GM18508 (cell line): ENCODE results near the gene FLT3.

Experiments used
- ATAC-seq: cut with Tn5 transposase; IDR thresholded peaks from one replicate; pipeline ENCODE4 v1.9.1; 2021; ENCODE audit warnings: moderate number of reproducible peaks; ENCODE audit not compliant: insufficient read depth, unreplicated experiment

FLT3 gene

GRCh38 chr13:27976362-27977091 lies 123.8 kb downstream of the FLT3 start:
- ATAC-seq, result no peak

- no peak for ATAC-seq
These were observed 124.6 kb downstream of the FLT3 start for GRCh38 chr13:27975564-27976361.

DNA sequence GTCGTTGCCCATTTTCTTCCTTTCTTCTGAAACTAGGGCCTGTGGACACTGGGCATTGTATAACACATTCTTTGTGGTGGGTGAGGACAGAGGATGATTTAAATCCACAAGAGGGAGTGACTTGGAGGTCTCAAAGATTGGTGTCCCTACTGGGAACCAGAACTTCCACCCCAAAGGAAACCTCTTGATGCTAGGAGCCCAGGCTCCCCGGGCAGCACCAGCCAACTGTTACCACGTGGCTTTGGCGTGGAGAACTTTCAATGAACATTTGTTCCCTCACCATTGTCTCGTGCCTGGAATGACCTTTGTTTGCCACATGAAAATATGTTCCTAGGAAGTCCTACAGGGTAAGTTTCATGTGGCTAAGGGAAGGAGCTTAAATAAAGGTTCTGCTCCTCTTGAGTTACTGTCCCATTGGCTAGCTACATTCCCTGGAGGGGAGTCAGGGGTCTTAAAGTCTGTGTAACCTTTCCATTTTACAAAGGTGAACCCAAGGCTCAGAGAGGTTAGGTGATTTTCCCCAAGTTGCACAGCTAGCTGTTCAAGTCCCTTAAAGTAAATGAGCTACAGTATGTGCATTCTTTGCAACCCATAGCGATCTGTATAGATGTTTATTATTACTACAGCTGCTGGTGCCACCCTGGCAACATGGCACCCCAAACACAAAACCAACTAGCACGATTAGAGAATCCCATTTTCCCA lies 126.3 kb downstream of the FLT3 start:
- no peak for ATAC-seq

- no peak for ATAC-seq
These were observed 127.1 kb downstream of the FLT3 start for GRCh38 chr13:27973291-27973690.

- ATAC-seq, result no peak
These were observed 127.9 kb downstream of the FLT3 start for GRCh38 chr13:27972478-27972820.

DNA sequence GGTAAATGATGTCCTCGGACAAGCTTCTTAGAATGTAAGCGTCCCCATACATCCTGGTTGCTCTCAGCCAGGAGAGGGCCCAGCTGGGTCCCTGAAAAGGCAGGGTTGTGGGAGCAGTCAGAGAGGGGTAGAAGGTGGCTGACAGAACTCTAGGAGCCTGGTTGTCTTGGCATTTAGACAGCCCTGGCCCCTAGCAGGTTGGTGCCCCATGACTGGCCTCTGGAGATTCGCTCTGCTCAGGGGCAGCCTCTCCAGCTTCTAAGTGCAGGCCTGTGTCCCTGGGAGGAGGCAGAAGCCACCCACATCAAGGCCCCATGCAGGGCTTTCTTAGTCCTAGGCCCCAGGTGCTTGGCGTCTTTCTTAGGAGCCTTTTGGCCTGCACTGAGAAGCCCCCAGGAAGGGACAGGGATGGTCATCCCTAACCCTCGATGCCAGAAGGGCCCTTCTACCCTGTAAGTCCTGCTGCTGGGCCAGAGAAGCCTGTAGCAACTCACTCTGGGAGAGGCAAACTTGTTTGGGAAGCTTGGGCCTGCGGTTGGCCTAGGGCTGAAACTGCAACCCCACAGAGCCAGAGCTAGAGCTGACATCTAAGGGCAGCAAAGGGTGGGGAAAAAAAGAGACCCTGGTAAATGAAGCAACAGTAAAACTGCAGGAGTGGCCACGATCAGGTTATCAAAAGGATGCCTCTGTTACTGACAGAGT lies 128.4 kb downstream of the FLT3 start:
- ATAC-seq, result no peak

GRCh38 chr13:27971236-27971645 lies 129.1 kb downstream of the FLT3 start:
- no peak for ATAC-seq

GRCh38 chr13:27970382-27971235 lies 129.8 kb downstream of the FLT3 start:
- no peak for ATAC-seq

GRCh38 chr13:27969866-27970229 lies 130.5 kb downstream of the FLT3 start:
- no peak for ATAC-seq

- no peak for ATAC-seq
These were observed 131.1 kb downstream of the FLT3 start, which contains the start of gene CDX2 for GRCh38 chr13:27969082-27969865. CDX2 (minus strand) TSS chr13:27969315; CDS start chr13:27969006, 309 bp downstream.

- ATAC-seq, result no peak
These were observed 131.9 kb downstream of the FLT3 start for GRCh38 chr13:27968316-27969081.

- no peak for ATAC-seq
These were observed 132.6 kb downstream of the FLT3 start for GRCh38 chr13:27967736-27968315.

DNA sequence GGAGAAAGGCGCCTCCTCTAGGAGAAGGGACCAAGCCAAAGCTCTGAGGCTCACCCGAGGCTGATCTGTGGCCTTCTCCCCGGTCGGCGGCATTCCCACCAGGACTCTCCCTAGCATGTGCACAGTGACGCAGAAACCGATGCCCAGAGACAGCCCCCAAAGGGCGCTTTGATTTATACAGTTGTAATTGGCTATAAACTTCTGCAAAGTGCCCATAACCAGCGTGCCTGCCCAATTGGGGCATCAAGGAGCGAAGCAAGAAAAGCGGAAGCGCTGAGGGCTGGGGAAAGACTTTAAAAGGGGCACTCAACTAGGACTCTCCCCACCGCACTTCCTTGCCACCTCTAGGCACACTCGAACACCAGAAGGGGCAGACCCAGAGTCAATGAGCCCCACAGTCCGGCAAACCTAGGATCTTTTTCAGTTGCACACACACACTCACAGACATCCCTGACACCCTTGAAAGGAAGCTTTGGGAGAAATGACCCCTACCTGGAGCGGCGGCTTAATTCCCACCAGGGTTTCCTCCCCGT lies 133.1 kb downstream of the FLT3 start:
- ATAC-seq, result no peak

GRCh38 chr13:27966641-27967202 lies 133.7 kb downstream of the FLT3 start:
- no peak for ATAC-seq

DNA sequence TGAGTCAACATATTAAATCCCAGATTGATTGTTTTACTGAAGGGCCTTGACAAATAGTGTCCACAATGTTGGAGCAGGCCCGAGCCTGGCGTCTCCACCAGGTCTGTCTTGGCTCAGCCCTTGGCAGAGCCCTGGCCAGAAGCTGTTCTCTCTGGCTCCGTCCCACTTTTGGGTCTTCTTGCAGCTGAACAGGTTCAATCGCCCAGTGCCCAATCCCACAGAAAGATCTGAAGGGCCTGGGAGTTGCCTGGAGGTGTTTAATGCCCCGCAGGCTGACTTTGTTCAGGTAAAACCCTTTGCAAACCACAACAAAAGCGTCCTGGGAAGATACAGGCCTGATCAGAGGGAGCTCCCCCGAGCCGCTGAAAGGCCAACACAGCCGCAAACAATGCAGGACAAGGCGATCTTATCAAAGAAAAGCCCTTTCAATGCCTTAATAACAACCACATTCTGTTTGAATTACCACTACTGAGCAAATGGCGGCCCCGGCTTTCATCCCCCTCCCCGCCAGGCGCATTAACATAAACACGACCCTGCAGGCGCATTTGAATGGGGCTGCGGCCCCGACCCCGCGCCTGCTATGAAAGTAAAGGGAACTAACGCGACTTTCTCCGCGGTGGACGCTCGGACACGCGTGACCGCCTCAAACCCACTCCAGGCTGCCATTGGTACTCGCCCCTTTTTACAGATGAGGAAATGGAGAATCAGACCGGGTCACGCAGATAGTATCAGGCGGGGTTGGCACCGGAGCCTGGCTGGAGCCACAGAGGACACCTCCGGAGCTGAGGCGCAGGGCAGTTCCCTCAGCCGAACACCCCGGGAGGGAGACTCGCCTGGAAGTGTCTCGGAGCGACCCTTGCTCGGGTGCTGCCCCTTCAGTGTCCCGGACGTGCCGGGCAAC lies 134.4 kb downstream of the FLT3 start:
- no peak for ATAC-seq

GRCh38 chr13:27965343-27965739 lies 135.0 kb downstream of the FLT3 start:
- no peak for ATAC-seq
